Stimulated activated CD4-positive, alpha-beta T cell treated with anti-CD3 and anti-CD28 coated beads, Interleukin-1b, Interleukin-23, amount 100 ng/mL, for 48 hours (primary cell): ENCODE data around the gene RBP5.

Experiments
- DNase-seq: peaks from one replicate; pipeline ENCODE4 v3.0.0-alpha.2; 2020

RBP5 gene, protein sequence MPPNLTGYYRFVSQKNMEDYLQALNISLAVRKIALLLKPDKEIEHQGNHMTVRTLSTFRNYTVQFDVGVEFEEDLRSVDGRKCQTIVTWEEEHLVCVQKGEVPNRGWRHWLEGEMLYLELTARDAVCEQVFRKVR

GRCh38 chr12:7128681-7129286 lies at the start of gene RBP5:
Gene RBP5, minus strand, starts transcription at chr12:7128889. Its CDS starts 114 bp downstream, at chr12:7128775.
- no peak for DNase-seq

GRCh38 chr12:7178481-7178880 lies 49.8 kb upstream of the RBP5 start:
- no peak for DNase-seq

GRCh38 chr12:7176595-7176994 lies 47.9 kb upstream of the RBP5 start:
- DNase-seq, result no peak

GRCh38 chr12:7175493-7175892 lies 46.8 kb upstream of the RBP5 start:
- DNase-seq, result no peak

DNA sequence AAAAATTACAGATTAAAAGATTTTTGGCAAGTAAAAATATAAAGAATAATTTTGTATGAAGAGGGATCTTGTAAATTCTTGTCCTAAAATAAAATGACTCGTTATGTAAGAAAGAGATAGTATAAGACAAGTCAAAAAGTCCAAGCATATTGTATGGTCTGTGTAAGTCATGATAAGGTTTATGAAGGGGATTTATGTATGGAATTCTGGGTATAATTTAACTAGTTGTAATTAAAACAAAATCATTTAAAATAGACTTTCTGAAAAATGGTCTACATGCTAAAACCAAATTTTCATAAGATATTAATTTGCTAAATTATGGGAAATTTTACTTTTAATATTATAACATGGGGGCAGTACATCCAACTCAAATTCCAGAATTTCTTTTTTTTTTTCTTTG lies 43.2 kb upstream of the RBP5 start:
- DNase-seq, result no peak

- DNase-seq, result no peak
Measured at GRCh38 chr12:7169951-7170350, 41.3 kb upstream of the RBP5 start.

DNA sequence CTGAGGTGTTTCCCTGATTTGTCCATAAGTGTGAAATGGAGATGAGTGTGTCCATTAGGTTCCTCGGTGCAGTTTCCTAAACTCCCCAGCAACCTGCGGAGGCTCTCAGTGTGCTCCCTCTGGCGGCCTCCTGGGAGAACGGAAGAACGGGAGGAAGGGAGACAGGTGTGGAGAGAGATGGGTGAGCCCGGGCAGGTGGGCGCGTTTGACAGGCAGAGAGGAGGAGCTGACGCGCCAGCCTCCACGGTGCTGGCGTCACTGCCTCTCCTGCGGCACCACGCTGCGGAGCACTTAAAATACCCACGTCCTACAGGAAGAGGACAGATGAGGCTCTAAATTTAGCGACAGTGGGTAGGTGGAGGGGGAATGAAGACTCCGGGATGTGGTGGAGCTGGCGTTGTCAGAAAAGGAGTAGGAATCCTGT lies 34.0 kb upstream of the RBP5 start:
- DNase-seq, result peak; percentile 33

DNA sequence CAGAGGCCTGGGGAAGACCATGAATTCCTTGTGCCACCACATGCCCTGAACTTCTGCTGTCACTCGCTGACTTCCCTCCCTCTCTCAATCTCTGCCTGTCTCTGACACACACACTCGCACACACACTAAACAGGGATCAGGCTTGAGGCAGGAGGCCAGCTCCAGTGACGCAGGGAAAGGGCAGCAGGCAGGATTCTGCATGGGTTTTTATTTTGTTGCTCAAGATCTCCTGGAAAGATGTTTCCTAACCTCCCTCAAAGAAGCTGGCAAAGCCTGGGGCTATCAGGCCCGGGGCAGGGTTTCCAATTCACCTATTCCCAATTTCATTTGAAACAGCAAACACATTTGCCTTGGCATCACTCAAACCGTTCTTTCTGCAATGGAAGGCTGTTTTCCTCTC lies 33.1 kb upstream of the RBP5 start:
- no peak for DNase-seq

DNA sequence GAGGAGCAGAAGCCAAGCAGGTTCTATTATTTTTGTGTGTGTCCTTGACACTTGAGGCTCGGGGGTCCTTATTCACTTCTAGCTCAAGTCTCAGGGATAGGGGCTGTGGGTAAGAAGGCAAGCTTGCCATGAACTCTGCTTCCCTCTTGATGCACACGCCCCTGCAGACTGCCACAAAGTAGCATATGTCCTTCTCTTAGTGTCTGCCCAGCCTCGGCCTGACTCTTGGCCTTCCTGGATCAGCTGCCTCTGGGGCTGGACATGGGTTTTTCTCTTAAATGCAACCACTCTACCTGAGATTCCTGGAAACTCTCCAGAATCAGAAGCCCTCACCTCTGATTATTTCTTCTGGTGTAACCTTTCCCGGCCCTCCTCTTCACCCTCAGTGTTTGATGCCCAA lies 32.6 kb upstream of the RBP5 start:
- DNase-seq, result no peak

DNA sequence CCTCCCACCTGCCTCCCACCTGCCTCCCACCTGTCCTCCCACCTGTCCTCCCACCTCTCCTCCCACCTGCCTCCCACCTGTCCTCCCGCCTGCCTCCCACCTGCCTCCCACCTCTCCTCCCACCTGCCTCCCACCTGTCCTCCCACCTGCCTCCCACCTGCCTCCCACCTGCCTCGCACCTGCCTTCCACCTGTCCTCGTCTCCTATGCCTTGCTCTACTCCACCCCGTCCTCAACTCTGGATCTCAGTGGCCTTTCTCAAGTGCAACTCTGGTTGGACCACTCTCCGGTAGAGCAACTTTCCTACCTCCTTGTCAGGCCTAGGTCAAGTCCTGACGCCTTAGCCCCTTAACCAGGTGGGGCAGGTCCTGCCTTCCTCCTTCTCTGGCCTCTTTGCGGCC lies 31.5 kb upstream of the RBP5 start:
- DNase-seq, result no peak

GRCh38 chr12:7158781-7159609 lies 30.3 kb upstream of the RBP5 start:
- no peak for DNase-seq

DNA sequence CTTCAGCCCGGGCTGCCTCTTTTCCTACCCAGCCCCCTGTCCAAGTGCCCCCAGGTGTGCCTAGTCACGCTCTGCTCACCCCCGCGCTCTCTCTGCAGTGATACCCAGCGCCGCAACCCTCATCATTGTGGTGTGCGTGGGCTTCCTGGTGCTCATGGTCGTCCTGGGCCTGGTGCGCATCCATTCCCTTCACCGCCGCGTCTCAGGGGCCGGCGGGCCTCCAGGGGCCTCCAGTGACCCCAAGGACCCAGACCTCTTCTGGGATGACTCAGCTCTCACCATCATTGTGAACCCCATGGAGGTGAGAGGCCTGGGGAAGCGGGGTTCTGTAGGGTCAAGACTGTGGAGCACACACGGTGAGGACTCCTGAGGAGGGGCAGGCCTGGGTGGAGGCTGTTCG lies 28.7 kb upstream of the RBP5 start:
- no peak for DNase-seq

DNA sequence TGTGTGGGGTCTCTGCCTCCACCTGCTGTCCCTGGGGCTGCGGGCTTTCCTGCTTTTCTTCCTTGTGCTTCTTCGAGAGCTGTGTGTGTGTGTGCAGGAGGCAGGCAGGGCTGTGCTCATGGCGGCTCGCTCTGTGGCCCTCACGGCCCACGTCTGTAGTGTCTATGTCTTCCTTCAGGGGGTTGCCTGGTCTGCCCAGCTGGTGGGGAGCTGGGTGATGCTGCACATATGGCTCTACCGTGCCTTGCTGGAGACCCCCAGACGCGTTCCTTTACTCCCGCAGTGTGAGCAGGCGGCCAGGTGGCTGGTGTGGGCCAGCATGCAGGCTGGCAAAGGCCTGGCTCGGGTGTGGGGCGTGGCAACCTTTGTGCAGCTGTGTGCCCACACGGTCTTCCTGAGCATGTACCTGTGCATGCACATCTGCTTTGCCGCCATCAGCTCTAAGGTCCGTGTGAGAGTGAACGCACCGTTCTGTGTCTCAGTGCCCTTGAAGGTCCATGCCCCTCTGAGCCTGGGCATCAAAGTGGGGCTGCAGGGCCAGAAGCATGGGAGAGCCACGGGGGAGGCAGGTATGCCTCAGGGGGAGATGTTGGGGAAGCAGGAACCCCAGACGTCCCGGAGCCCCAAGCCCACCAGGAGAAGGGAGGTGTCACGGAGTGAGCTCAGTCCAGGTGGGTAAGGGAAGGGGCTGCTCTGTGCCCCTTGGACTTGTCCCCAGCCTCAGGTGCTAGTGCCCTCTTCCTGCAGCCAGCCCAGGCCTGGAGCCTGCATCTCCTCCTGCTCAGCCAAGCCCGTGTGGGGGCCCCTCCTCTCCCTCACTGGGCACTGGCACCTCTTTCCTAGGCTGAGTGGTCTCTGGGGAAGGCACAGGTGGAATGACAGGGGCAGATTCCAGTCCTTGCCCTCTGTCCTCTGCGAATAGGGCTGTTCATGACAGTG lies 27.8 kb upstream of the RBP5 start:
- no peak for DNase-seq

DNA sequence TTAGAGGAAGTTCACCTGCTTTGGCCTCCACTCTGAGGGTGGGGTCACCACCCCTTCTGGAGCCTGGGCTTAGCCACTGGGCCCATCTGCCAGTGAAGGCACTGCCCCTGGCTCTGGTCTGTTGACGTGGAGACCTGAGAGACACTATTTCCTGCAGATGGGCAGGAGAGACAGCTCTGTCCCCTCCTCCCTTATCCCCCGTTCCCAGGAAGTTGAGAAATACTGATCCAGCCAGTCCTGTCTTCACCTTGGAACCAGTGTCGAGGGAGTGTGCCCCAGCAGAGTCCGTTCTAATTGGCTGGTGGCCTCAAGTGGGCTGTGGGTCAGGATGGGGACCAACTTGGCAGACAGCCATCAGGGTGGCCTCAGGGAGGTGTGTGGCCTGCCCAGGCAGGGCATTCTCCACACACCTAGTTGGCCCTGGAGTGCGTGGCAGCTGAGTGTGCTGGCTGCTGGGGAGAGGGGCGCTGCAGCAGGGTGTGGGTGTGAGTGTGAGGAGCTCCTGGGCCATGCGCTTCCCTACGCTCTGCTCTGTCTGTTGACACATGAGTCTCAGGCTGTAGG lies 26.9 kb upstream of the RBP5 start:
- DNase-seq, result no peak

DNA sequence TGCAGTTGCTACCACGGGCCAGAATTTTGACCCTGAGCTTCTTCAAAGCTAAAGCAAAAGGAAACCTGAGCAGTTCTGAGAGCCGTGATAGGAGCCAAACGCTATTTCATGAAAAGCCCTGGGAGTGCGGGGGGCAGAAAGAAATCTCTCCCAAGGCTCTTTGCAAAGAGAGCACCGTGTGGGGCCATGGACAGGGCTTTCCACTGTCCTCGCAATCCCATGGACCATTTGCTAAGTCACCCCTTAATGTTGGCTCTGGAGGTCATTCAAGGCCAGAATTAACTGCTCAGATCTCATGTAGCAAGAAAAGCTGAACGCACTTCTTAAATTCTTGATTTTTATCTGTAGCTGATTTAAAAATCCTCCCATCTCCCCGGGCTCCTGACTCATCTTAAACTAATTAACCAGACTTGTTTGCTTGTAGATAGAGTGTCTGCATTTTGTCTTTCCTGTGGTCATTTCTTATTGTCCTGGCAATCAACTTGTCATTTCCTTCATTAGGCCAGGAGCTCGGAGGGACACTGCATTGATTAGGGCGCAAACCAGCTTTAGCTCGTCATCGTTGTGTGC lies 26.3 kb upstream of the RBP5 start:
- no peak for DNase-seq

DNA sequence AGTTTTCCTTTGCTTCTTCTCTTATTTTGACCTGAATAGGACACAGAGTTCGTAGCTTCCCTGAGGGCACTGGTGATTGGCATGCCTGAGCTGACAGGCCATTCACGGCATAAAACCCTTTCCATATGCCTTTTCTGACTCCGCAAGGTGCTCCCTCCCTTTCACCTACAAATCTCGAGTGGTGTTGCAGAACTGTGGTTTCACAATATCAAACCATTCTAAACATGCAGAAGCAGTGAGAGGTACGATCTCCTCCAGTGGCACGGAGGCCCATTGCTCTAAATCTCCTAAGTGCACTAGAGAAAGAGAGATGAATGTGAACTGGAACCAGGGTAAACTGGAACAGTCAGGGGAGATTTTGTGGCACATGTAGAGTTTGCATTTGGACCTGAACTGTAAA lies 25.4 kb upstream of the RBP5 start:
- DNase-seq, result no peak

DNA sequence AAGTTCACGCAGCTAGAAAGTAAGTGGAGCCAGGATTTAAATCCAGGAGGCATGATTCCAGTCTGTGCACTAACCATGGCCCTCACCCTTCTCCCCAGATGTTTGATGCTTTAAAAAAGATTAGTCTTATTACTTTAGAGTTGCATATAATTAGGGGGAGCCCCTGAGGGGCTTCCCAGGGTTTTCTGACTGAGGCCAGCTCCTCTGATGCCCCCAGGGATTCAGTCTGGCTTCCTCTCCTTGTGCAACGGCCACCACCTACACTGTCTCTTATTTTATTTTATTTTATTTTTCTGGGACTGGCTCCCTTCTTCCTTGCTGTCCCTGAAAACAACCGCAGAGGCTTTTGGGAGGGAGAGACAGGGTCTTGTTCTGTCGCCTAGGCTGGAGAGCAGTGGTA lies 24.1 kb upstream of the RBP5 start:
- no peak for DNase-seq

- no peak for DNase-seq
Measured at GRCh38 chr12:7151532-7151931, 22.8 kb upstream of the RBP5 start.

DNA sequence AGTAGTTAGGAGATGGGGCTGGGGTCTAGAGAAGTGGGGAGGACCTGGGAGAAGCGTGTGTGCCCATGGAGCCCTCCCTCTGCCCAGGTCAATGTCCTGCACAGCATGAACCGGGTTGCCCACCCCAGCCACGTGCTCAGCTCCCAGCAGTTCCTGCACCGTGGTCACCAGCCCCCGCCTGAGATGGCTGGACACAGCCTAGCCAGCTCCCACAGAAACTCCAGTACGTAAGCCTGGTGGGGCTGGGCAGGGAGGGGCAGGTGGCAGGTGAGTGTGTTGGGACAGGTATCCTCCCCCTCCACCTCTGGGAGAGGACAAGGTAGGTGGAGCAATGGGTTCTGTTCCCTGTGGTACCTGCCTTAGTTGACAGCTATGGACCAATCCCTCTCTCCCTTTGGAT lies 22.2 kb upstream of the RBP5 start:
- no peak for DNase-seq

DNA sequence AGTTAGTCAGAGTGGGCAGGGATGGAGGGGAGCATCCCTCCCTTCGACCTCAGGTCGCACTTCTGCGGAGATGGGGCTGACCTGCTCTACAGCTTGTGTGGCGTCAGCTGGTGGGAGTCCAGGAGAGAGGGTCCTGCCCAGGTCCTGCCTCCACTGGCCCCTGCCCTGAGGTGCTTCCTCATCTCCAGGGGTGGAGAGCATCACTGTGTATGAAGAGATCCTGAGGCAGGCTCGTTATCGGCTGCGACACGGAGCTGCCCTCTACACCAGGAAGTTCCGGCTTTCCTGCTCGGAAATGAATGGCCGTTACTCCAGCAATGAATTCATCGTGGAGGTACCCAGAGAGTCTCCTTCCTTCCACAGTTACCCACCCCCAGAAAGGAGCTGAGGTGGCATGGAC lies 21.7 kb upstream of the RBP5 start:
- no peak for DNase-seq

DNA sequence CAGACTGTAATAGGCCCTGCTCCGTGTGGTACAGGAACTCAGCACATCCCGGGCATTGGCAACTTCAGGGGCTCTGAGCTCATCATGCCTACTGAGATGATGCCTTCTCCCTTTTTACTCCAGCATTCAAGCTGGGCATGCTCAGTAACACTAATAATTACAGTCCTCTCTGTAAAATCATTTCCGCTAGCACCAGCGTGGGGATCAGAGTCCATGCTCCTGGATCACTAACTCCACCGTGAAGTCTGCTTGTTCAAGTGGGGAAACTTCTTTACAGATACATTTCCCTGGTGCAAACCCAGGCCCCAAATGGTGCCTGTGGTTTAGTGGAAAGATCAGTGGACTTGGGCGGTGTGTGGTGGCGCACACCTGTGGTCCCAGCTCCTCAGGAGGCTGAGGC lies 18.2 kb upstream of the RBP5 start:
- DNase-seq, result no peak

- DNase-seq, result no peak
Measured at GRCh38 chr12:7146228-7146627, 17.5 kb upstream of the RBP5 start.

- DNase-seq, result no peak
Measured at GRCh38 chr12:7145671-7146070, 17.0 kb upstream of the RBP5 start.
